Memory B cell (primary cell): ENCODE data around the gene CCSER2.
"Not testable (repeated sequence)": the region's sequence is repeated elsewhere in the genome, so short reads cannot be mapped to it uniquely, and the experiment has no call there.

Experiments
- ATAC-seq: fragments of 150-1000 bp; cut with Tn5 transposase; 2 replicates; pipeline ENCODE4 v1.10.0; 2021; ENCODE audit warnings: low read depth, mild to moderate bottlenecking, moderate library complexity
- DNase-seq, 2 donors: peaks; one replicate each; pipeline ENCODE4 v3.0.0; 2022; ENCODE audit warnings: low spot score in 2 of 2
- H3K27ac Mint-ChIP-seq: one replicate; pipeline ENCODE4 v1.8.0; 2022; ENCODE audit warnings: mild to moderate bottlenecking, moderate library complexity, mixed read lengths
- H3K27me3 Mint-ChIP-seq: one replicate; pipeline ENCODE4 v1.8.0; 2022; ENCODE audit warnings: mixed read lengths
- H3K36me3 Mint-ChIP-seq: one replicate; pipeline ENCODE4 v1.8.0; 2022; ENCODE audit warnings: mild to moderate bottlenecking, mixed read lengths
- H3K4me1 Mint-ChIP-seq: one replicate; pipeline ENCODE4 v1.8.0; 2022; ENCODE audit warnings: mixed read lengths
- H3K4me3 Mint-ChIP-seq: one replicate; pipeline ENCODE4 v1.8.0; 2022; ENCODE audit warnings: mild to moderate bottlenecking, moderate library complexity, mixed read lengths
- H3K9me3 Mint-ChIP-seq: one replicate; pipeline ENCODE4 v1.8.0; 2022; ENCODE audit warnings: mixed read lengths

CCSER2 gene

GRCh38 chr10:84494849-84495180 is 166.4 kb downstream of the CCSER2 start:
- H3K36me3 Mint-ChIP-seq = peaks cover 26% of the 10 kb centered on the region
- DNase-seq (no peak), ATAC-seq (no peak)
- no peaks in the 10 kb centered on the region for H3K9me3 Mint-ChIP-seq
- no peak overlapping the region for H3K4me3 Mint-ChIP-seq
- no peak overlapping the region for H3K27ac Mint-ChIP-seq
- no peaks in the 10 kb centered on the region for H3K27me3 Mint-ChIP-seq
- H3K4me1 Mint-ChIP-seq = peaks cover 3% of the 10 kb centered on the region

- H3K4me1 Mint-ChIP-seq = no peaks in the 10 kb centered on the region
- DNase-seq (no peak), ATAC-seq (no peak)
- peaks cover 21% of the 10 kb centered on the region for H3K36me3 Mint-ChIP-seq
- H3K27me3 Mint-ChIP-seq = no peaks in the 10 kb centered on the region
- H3K4me3 Mint-ChIP-seq = no peak overlapping the region
- H3K9me3 Mint-ChIP-seq = no peaks in the 10 kb centered on the region
- H3K27ac Mint-ChIP-seq = no peak overlapping the region
Measured at GRCh38 chr10:84497978-84498377, 169.6 kb downstream of the CCSER2 start.

GRCh38 chr10:84499039-84499438 is 170.7 kb downstream of the CCSER2 start:
- not testable (repeated sequence) for H3K4me1 Mint-ChIP-seq, H3K27me3 Mint-ChIP-seq, H3K4me3 Mint-ChIP-seq, DNase-seq, H3K9me3 Mint-ChIP-seq, ATAC-seq, H3K27ac Mint-ChIP-seq
- H3K36me3 Mint-ChIP-seq = peaks cover 21% of the 10 kb centered on the region

GRCh38 chr10:84499846-84500245 is 171.5 kb downstream of the CCSER2 start:
- Mint-ChIP-seq H3K27me3 (no peaks in the 10 kb centered on the region), H3K4me1 (no peaks in the 10 kb centered on the region), H3K9me3 (no peaks in the 10 kb centered on the region), H3K36me3 (peaks cover 20% of the 10 kb centered on the region), H3K27ac (no peak overlapping the region), H3K4me3 (no peak overlapping the region)
- DNase-seq (no peak), ATAC-seq (no peak)

GRCh38 chr10:84510121-84510520 is 181.7 kb downstream of the CCSER2 start:
- H3K4me3 Mint-ChIP-seq = no peak overlapping the region
- no peak for DNase-seq
- no peak for ATAC-seq
- H3K27ac Mint-ChIP-seq = peak overlapping the region; percentile 16
- peaks cover 20% of the 10 kb centered on the region for H3K36me3 Mint-ChIP-seq
- H3K9me3 Mint-ChIP-seq = no peaks in the 10 kb centered on the region
- no peaks in the 10 kb centered on the region for H3K27me3 Mint-ChIP-seq
- H3K4me1 Mint-ChIP-seq = peaks cover 3% of the 10 kb centered on the region

- Mint-ChIP-seq H3K36me3 (peaks cover 21% of the 10 kb centered on the region), H3K9me3 (no peaks in the 10 kb centered on the region), H3K4me3 (no peak overlapping the region), H3K27me3 (no peaks in the 10 kb centered on the region), H3K4me1 (peaks cover 3% of the 10 kb centered on the region), H3K27ac (no peak overlapping the region)
- no peak for DNase-seq
- ATAC-seq = no peak
Measured at GRCh38 chr10:84511106-84511505, 182.7 kb downstream of the CCSER2 start.

- Mint-ChIP-seq H3K36me3 (peaks cover 22% of the 10 kb centered on the region), H3K27me3 (no peaks in the 10 kb centered on the region), H3K4me3 (no peak overlapping the region), H3K27ac (no peak overlapping the region), H3K4me1 (peaks cover 3% of the 10 kb centered on the region), H3K9me3 (no peaks in the 10 kb centered on the region)
- DNase-seq (no peak), ATAC-seq (no peak)
Measured at GRCh38 chr10:84511709-84512285, 183.4 kb downstream of the CCSER2 start.

- ATAC-seq (no peak), DNase-seq (no peak)
- Mint-ChIP-seq H3K36me3 (peaks cover 18% of the 10 kb centered on the region), H3K27me3 (no peaks in the 10 kb centered on the region), H3K4me1 (peaks cover 3% of the 10 kb centered on the region), H3K4me3 (no peak overlapping the region), H3K27ac (no peak overlapping the region), H3K9me3 (no peaks in the 10 kb centered on the region)
Measured at GRCh38 chr10:84517554-84517953, 189.2 kb downstream of the CCSER2 start.

- Mint-ChIP-seq H3K9me3 (no peaks in the 10 kb centered on the region), H3K27me3 (no peaks in the 10 kb centered on the region), H3K4me3 (no peak overlapping the region), H3K4me1 (peaks cover 3% of the 10 kb centered on the region), H3K36me3 (peaks cover 7% of the 10 kb centered on the region), H3K27ac (no peak overlapping the region)
- DNase-seq (no peak), ATAC-seq (no peak)
Measured at GRCh38 chr10:84519235-84519634, 190.8 kb downstream of the CCSER2 start.

- H3K9me3 Mint-ChIP-seq = peaks cover 6% of the 10 kb centered on the region
- peaks cover 3% of the 10 kb centered on the region for H3K4me1 Mint-ChIP-seq
- ATAC-seq (no peak), DNase-seq (no peak)
- no peak overlapping the region for H3K4me3 Mint-ChIP-seq
- peaks cover 2% of the 10 kb centered on the region for H3K36me3 Mint-ChIP-seq
- no peak overlapping the region for H3K27ac Mint-ChIP-seq
- no peaks in the 10 kb centered on the region for H3K27me3 Mint-ChIP-seq
Measured at GRCh38 chr10:84521013-84521412, 192.6 kb downstream of the CCSER2 start.

- ATAC-seq (no peak), DNase-seq (no peak)
- Mint-ChIP-seq H3K36me3 (no peaks in the 10 kb centered on the region), H3K27ac (no peak overlapping the region), H3K27me3 (no peaks in the 10 kb centered on the region), H3K4me3 (no peak overlapping the region), H3K9me3 (peaks cover 9% of the 10 kb centered on the region), H3K4me1 (peaks cover 3% of the 10 kb centered on the region)
Measured at GRCh38 chr10:84521468-84521867, 193.1 kb downstream of the CCSER2 start.

GRCh38 chr10:84522612-84523462 is 194.4 kb downstream of the CCSER2 start:
- Mint-ChIP-seq H3K4me1 (peaks cover 3% of the 10 kb centered on the region), H3K27ac (no peak overlapping the region), H3K36me3 (peaks cover 2% of the 10 kb centered on the region), H3K9me3 (peaks cover 11% of the 10 kb centered on the region), H3K27me3 (peaks cover 2% of the 10 kb centered on the region), H3K4me3 (no peak overlapping the region)
- ATAC-seq (no peak), DNase-seq (no peak)

GRCh38 chr10:84523526-84523925 is 195.1 kb downstream of the CCSER2 start:
- Mint-ChIP-seq H3K9me3 (peaks cover 11% of the 10 kb centered on the region), H3K4me1 (peaks cover 3% of the 10 kb centered on the region), H3K4me3 (no peak overlapping the region), H3K27ac (no peak overlapping the region), H3K27me3 (peaks cover 2% of the 10 kb centered on the region), H3K36me3 (peaks cover 2% of the 10 kb centered on the region)
- ATAC-seq (no peak), DNase-seq (no peak)

- Mint-ChIP-seq H3K9me3 (peaks cover 11% of the 10 kb centered on the region), H3K27ac (no peak overlapping the region), H3K4me3 (no peak overlapping the region), H3K36me3 (peaks cover 2% of the 10 kb centered on the region), H3K27me3 (peaks cover 2% of the 10 kb centered on the region), H3K4me1 (peaks cover 3% of the 10 kb centered on the region)
- DNase-seq = no peak
- ATAC-seq = no peak
Measured at GRCh38 chr10:84524435-84524834, 196.0 kb downstream of the CCSER2 start.
